Muscle of arm (tissue), 12 donors: Measurements from ENCODE around the gene TBCEL. TPM values are rescaled to one million over a fixed set of nuclear protein-coding genes. Genes with fewer than 3 reads are reported as not detected.
"Not testable (repeated sequence)": the region's sequence is repeated elsewhere in the genome, so short reads cannot be mapped to it uniquely, and the experiment has no call there.

Experiments used
- DNase-seq: peaks from one replicate; pipeline ENCODE4 v3.0.0-alpha.2; 2013
- polyA plus RNA-seq, 12 donors: library from polyadenylated mRNA; unstranded; fragments of 120-200 nt; gene quantifications; one replicate each; pipeline ENCODE4 v1.2.1, GENCODE V29; 2013; ENCODE audit not compliant: insufficient read length in 12 of 12

Gene TBCEL
- polyA plus RNA-seq, 12 donors, result 12.6 to 18.9 (median 15.9) TPM; not detected in 1

GRCh38 chr11:121104312-121104762 is 80.4 kb downstream of the TBCEL start:
- peak; percentile 84 for DNase-seq

- DNase-seq, result peak; percentile 93
Measured at GRCh38 chr11:121105063-121105480, 81.2 kb downstream of the TBCEL start.

GRCh38 chr11:121105481-121106195 is 81.7 kb downstream of the TBCEL start:
- peak; percentile 71 for DNase-seq

GRCh38 chr11:121106812-121107211 is 82.9 kb downstream of the TBCEL start:
- DNase-seq, result no peak

- DNase-seq, result no peak
Measured at GRCh38 chr11:121108413-121108812, 84.5 kb downstream of the TBCEL start.

GRCh38 chr11:121109471-121109870 is 85.6 kb downstream of the TBCEL start:
- DNase-seq, result no peak

GRCh38 chr11:121109916-121110586 is 86.1 kb downstream of the TBCEL start:
- DNase-seq, result no peak

- no peak for DNase-seq
Measured at GRCh38 chr11:121110871-121111724, 87.2 kb downstream of the TBCEL start.

- DNase-seq, result peak; percentile 66
Measured at GRCh38 chr11:121112498-121113455, 88.9 kb downstream of the TBCEL start.

GRCh38 chr11:121113611-121114010 is 89.7 kb downstream of the TBCEL start:
- DNase-seq, result no peak

GRCh38 chr11:121115024-121115423 is 91.1 kb downstream of the TBCEL start:
- DNase-seq, result not testable (repeated sequence)

GRCh38 chr11:121117788-121118187 is 93.9 kb downstream of the TBCEL start:
- DNase-seq, result no peak

- DNase-seq, result no peak
Measured at GRCh38 chr11:121119440-121119839, 95.5 kb downstream of the TBCEL start.

GRCh38 chr11:121122328-121122727 is 98.4 kb downstream of the TBCEL start:
- DNase-seq, result no peak

GRCh38 chr11:121123496-121124069 is 99.7 kb downstream of the TBCEL start:
- no peak for DNase-seq

GRCh38 chr11:121127809-121128208 is 103.9 kb downstream of the TBCEL start:
- DNase-seq, result no peak

GRCh38 chr11:121129362-121130340 is 105.7 kb downstream of the TBCEL start:
- no peak for DNase-seq

- no peak for DNase-seq
Measured at GRCh38 chr11:121131656-121132055, 107.8 kb downstream of the TBCEL start.

GRCh38 chr11:121132211-121132976 is 108.5 kb downstream of the TBCEL start:
- no peak for DNase-seq
